ENCODE measurements around the gene GPRASP3. TPM values are rescaled to one million over a fixed set of nuclear protein-coding genes. Genes with fewer than 3 reads are reported as not detected.

Gene GPRASP3
- polyA plus RNA-seq, 1 donor from 2014 or later, result 16.4 TPM

DNA sequence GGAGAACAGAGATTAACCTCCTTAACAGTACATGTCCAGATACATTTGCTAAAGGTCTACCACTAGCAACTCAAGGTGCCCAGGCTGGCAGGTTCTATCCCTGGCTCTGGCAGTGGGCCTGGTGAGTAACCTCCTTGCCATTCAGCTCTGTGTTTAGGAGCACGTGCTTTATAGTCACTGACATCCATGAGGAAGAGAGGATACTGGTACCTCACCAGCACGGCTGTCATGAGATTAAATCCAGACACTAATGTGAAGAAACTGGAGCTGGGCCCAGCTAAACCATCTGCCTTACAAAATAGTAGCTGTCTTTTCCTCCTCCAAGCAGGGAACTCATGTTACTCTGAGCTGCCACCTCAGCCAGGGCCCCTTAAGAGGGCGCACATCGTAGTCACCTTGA, 45.3 kb downstream of the GPRASP3 start:
- TF ChIP-seq TAF1 (IDR thresholded peaks at IDR 0.05; ENCODE audit: low read depth), result no peak
- TF ChIP-seq, protein P1, sequence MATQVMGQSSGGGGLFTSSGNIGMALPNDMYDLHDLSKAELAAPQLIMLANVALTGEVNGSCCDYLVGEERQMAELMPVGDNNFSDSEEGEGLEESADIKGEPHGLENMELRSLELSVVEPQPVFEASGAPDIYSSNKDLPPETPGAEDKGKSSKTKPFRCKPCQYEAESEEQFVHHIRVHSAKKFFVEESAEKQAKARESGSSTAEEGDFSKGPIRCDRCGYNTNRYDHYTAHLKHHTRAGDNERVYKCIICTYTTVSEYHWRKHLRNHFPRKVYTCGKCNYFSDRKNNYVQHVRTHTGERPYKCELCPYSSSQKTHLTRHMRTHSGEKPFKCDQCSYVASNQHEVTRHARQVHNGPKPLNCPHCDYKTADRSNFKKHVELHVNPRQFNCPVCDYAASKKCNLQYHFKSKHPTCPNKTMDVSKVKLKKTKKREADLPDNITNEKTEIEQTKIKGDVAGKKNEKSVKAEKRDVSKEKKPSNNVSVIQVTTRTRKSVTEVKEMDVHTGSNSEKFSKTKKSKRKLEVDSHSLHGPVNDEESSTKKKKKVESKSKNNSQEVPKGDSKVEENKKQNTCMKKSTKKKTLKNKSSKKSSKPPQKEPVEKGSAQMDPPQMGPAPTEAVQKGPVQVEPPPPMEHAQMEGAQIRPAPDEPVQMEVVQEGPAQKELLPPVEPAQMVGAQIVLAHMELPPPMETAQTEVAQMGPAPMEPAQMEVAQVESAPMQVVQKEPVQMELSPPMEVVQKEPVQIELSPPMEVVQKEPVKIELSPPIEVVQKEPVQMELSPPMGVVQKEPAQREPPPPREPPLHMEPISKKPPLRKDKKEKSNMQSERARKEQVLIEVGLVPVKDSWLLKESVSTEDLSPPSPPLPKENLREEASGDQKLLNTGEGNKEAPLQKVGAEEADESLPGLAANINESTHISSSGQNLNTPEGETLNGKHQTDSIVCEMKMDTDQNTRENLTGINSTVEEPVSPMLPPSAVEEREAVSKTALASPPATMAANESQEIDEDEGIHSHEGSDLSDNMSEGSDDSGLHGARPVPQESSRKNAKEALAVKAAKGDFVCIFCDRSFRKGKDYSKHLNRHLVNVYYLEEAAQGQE (IDR thresholded peaks at IDR 0.05; ENCODE audit: borderline replicate concordance), result no peak
- no peak for TF ChIP-seq POLR2AphosphoS5 (IDR thresholded peaks at IDR 0.05)
- TF ChIP-seq RAD21 (conservative IDR thresholded peaks at IDR 0.05), result no peak
- TF ChIP-seq EZH2 (IDR thresholded peaks at IDR 0.05; ENCODE audit: borderline replicate concordance, insufficient read depth, low read length, poor library complexity, severe bottlenecking), result no peak
- no peak for TF ChIP-seq CTCF (IDR thresholded peaks at IDR 0.05; ENCODE audit: poor library complexity, severe bottlenecking)
- no peak for TF ChIP-seq SMC3 (conservative IDR thresholded peaks at IDR 0.05; ENCODE audit: poor library complexity)
- TF ChIP-seq EP300 (conservative IDR thresholded peaks at IDR 0.05; ENCODE audit: poor library complexity, severe bottlenecking), result no peak
- no peak for TF ChIP-seq MXI1 (conservative IDR thresholded peaks at IDR 0.05; ENCODE audit: poor library complexity, severe bottlenecking)
- Histone ChIP-seq H3K36me3 (ENCODE audit: insufficient read depth, low read length) (no peaks in the 10 kb centered on the region), H4K20me1 (ENCODE audit: insufficient read depth) (no peaks in the 10 kb centered on the region), H3F3A (ENCODE audit: insufficient read depth, low read length, poor library complexity, severe bottlenecking) (no peaks in the 10 kb centered on the region), H3K4me3 (ENCODE audit: low read length) (no peak overlapping the region), H2AFZ (ENCODE audit: low read depth, low read length) (no peak overlapping the region), H3K9ac (ENCODE audit: low read length) (no peak overlapping the region), H3K27me3 (ENCODE audit: insufficient read depth, low read depth, low read length) (no peaks in the 10 kb centered on the region), H3K9me3 (ENCODE audit: low read length) (no peaks in the 10 kb centered on the region), H3K4me2 (ENCODE audit: low read length) (no peak overlapping the region), H3K27ac (ENCODE audit: low read length) (no peak overlapping the region), H3K79me2 (replicated peaks; ENCODE audit: insufficient read depth, low read length) (peaks cover 14% of the 10 kb centered on the region), H3K9me2 (ENCODE audit: insufficient read depth, low read length) (no peaks in the 10 kb centered on the region)

GRCh38 chrX:102767287-102767686, 46.7 kb downstream of the GPRASP3 start:
- H3K27me3 ChIP-seq (ENCODE audit: insufficient read depth, low read depth, low read length), result no peaks in the 10 kb centered on the region
- H3K9me3 ChIP-seq (ENCODE audit: low read length), result no peaks in the 10 kb centered on the region

More at GRCh38 chrX:102767287-102767686, 46.7 kb downstream of the GPRASP3 start:
- no peaks in the 10 kb centered on the region for H4K20me1 ChIP-seq (ENCODE audit: insufficient read depth)
- TF ChIP-seq SMC3 (conservative IDR thresholded peaks at IDR 0.05; ENCODE audit: poor library complexity) (no peak), RAD21 (conservative IDR thresholded peaks at IDR 0.05) (no peak), CTCF (IDR thresholded peaks at IDR 0.05; ENCODE audit: poor library complexity, severe bottlenecking) (no peak), MXI1 (conservative IDR thresholded peaks at IDR 0.05; ENCODE audit: poor library complexity, severe bottlenecking) (no peak)
- H3K4me3 ChIP-seq (ENCODE audit: low read length), result no peak overlapping the region
- H2AFZ ChIP-seq (ENCODE audit: low read depth, low read length), result no peak overlapping the region
- H3K36me3 ChIP-seq (ENCODE audit: insufficient read depth, low read length), result no peaks in the 10 kb centered on the region
- H3K79me2 ChIP-seq (replicated peaks; ENCODE audit: insufficient read depth, low read length), result peaks cover 14% of the 10 kb centered on the region
- H3K9me2 ChIP-seq (ENCODE audit: insufficient read depth, low read length), result no peaks in the 10 kb centered on the region
- H3F3A ChIP-seq (ENCODE audit: insufficient read depth, low read length, poor library complexity, severe bottlenecking), result no peaks in the 10 kb centered on the region
- H3K9ac ChIP-seq (ENCODE audit: low read length), result no peak overlapping the region
- H3K4me2 ChIP-seq (ENCODE audit: low read length), result no peak overlapping the region
- no peak overlapping the region for H3K27ac ChIP-seq (ENCODE audit: low read length)

Measured in neural cell (in vitro differentiated cells).